ENCODE results near the gene CLPTM1L.
"Not testable (repeated sequence)": the region's sequence is repeated elsewhere in the genome, so short reads cannot be mapped to it uniquely, and the experiment has no call there.

CLPTM1L gene

DNA sequence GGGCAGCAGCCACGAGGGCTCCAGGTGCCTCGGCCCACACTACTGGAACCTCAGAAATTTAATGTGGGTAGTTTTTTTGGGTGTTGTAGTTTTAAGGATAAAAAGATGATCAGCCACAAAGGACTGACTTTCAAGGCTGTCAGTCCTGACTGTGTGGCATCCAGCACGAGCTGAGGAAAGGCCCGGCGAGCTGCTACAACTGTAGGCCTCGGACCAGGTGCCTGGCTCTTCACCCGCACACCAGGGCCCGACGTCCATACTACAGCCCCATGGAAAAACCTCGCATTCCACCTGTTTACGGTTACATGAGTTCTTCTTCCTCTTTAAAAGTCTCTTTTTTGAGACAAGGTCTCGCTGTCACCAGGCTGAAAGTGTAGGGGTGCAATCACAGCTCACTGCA, 2.6 kb downstream of the CLPTM1L start:
- in situ Hi-C loops (cut with MboI; ENCODE audit: low sequenced_read_pairs): no loop called here

DNA sequence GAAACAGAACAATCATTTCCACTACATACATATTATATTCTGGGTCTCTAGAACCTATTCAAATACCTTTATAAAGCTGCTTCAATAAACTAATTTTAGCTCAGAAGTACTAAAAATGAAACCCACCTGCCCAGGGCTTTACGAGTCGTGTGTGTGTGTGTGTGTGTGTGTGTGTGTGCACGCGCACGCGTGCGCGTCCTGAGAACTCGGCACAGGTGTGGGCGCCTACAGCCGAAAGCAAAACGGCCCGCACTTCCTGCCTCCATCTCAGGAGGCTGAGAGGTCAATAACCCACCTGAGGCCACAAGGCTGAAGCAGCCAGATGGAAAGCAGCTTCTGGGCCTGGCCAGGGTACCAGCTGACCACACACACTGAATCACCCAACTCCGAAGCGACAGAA, 3.0 kb downstream of the CLPTM1L start:
- in situ Hi-C loops (cut with MboI; ENCODE audit: low sequenced_read_pairs): no loop called here

- in situ Hi-C loops (cut with MboI; ENCODE audit: low sequenced_read_pairs): not testable (repeated sequence)
Measured at GRCh38 chr5:1339818-1340210, 5.1 kb downstream of the CLPTM1L start.

DNA sequence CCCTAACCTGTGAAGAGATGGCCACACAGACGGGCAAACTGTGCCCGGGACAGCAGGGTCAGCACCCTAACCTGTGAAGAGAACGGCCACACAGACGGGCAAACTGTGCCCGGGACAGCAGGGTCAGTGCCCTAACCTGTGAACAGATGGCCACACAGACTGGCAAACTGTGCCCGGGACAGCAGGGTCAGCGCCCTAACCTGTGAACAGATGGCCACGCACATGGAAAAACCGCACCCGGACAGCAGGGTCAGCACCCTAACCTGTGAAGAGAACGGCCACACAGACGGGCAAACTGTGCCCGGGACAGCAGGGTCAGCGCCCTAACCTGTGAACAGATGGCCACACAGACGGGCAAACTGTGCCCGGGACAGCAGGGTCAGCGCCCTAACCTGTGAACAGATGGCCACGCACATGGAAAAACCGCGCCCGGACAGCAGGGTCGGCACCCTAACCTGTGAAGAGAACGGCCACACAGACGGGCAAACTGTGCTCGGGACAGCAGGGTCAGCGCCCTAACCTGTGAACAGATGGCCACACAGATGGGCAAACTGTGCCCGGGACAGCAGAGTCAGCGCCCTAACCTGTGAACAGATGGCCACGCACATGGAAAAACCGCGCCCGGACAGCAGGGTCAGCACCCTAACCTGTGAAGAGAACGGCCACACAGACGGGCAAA, 5.6 kb downstream of the CLPTM1L start:
- in situ Hi-C loops (cut with MboI; ENCODE audit: low sequenced_read_pairs): not testable (repeated sequence)

GRCh38 chr5:1338506-1339070, 6.3 kb downstream of the CLPTM1L start:
- in situ Hi-C loops (cut with MboI; ENCODE audit: low sequenced_read_pairs): no loop called here

- in situ Hi-C loops (cut with MboI; ENCODE audit: low sequenced_read_pairs): no loop called here
Measured at GRCh38 chr5:1338196-1338490, 6.8 kb downstream of the CLPTM1L start.

DNA sequence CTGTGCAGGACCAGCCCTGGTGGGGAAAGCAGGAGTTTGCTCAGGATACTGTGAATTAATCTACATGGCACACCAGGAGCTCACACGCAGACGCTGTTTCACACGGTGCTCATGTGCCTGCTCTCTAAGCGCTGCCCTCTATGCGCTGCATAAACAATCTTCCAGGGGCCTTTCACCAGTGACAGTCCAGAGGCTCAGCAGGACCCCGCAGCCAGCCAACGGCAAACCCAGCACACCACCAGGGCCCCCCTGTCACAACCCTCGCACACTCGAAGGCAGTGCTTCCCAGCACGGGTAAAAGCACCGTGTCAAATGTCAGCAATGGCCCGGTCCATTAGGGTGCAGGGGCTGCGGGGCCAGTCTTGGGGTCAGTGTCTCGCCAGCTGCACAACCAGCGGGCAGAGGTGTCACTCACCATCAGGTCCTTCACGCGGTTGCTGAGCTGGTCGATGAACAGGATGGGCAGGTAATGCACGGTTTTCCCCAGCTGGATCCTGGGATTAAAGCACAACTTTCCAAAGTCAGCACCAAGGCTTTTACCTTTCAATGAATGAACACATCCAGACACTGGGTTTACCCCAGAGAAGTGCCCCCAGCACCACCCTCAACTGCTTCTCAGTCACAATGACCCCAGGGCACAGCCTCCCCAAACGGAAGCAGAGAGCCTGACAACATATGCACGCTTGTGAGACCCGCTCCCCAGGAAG, 7.3 kb downstream of the CLPTM1L start:
- in situ Hi-C loops (cut with MboI; ENCODE audit: low sequenced_read_pairs): no loop called here

GRCh38 chr5:1336749-1337488, 8.0 kb downstream of the CLPTM1L start:
- in situ Hi-C loops (cut with MboI; ENCODE audit: low sequenced_read_pairs): no loop called here

DNA sequence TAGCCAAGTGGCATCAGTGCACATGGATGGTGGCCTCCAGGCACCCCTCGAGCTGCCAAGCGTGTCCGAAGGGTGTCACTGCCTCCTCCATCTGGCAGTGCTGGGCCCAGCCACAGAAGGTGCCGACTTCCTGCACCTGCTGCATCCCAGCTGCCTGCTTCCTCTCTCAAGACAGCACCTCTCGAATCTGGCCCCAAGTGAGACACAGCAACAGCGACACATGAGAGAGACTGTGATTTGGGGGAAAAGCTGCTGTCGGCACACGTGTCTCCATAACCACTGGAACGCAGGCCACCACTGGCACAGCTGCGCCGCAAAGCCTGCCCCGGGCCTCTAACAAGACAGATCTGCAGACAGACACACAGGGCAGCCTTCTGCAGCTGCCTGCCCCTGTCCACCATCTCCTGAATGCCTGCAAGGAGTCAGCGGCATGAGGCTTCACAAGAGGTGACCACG, 8.8 kb downstream of the CLPTM1L start:
- in situ Hi-C loops (cut with MboI; ENCODE audit: low sequenced_read_pairs): no loop called here

- in situ Hi-C loops (cut with MboI; ENCODE audit: low sequenced_read_pairs): no loop called here
Measured at GRCh38 chr5:1335540-1336095, 9.3 kb downstream of the CLPTM1L start.

- in situ Hi-C loops (cut with MboI; ENCODE audit: low sequenced_read_pairs): no loop called here
Measured at GRCh38 chr5:1334831-1335539, 9.9 kb downstream of the CLPTM1L start.

DNA sequence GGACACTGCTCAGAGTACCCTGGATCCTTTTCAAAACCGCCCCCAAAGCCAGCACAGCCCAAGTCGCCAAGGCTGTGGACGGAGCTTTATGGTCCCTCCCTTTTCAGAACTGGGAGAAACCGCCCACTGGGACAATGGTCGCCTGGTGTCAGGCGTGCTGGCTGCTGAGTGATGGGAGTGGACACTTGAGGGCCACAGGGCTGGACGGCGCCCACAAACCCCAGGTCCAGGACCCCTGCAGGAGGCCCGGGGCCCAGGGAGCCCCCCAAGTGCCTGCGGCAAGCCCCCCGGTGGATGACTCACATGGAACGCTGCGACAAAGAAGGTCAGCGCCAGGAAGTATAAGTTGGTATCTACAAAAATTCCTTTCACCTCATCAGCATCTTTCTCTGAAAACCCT, 10.9 kb downstream of the CLPTM1L start:
- in situ Hi-C loops (cut with MboI; ENCODE audit: low sequenced_read_pairs): no loop called here

DNA sequence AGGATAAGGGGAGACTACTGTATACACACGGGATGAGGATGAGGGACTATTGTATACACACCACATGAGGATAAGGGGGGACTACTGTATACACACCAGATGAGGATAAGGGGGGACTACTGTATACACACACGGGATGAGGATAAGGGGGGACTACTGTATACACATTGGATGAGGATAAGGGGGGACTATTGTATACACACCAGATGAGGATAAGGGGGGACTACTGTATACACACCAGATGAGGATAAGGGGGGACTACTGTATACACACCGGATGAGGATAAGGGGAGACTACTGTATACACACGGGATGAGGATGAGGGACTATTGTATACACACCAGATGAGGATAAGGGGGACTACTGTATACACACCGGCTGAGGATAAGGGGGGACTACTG, 11.6 kb downstream of the CLPTM1L start:
- in situ Hi-C loops (cut with MboI; ENCODE audit: low sequenced_read_pairs): not testable (repeated sequence)

DNA sequence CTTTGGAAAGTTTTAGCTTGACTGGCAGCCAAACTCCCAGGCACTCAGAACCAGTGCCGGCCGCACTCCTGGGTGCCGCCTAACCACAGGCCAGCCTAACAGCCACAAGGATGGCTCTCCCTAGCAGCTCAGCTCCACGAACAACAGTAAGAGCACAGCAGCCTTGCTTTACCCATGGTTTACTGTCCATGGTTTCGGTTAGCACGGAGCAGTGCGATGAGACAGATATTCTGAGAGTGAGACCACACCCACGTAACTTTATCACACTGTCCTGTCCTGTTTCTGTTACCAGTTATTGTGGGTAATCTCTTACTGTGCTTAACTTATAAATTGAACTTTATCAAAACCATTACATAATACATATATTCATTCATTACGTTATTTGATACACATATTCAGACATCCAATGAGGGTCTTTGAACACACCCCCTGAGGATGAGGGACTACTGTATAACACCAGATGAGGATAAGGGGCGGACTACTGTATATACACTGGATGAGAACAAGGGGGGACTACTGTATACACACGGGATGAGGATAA, 12.4 kb downstream of the CLPTM1L start:
- in situ Hi-C loops (cut with MboI; ENCODE audit: low sequenced_read_pairs): no loop called here

DNA sequence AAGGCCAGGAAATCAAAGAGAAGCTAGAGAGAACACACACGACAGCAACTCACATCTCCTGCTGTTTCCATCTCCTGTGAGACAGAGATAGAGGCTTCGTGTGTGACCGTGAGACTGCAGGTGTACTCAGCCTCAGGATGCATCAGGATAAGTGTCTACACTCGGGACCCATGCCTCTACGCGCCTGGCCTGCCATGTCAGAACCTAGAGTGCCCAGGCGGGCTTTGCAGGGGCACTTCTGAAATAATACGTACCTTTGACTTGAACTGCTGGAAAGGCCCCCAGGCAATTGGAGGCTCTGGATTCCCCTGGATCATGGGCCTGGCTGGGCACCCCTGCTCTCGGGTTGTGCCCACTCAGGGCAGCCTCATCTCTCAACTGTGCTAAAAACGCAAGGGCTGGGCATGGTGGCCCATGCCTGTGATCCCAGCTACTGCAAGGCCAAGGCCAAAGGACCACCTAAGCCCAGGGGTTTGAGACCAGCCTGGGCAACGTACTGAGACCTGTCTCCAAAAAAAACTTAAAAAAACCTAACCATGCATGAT, 13.0 kb downstream of the CLPTM1L start:
- in situ Hi-C loops (cut with MboI; ENCODE audit: low sequenced_read_pairs): no loop called here

GRCh38 chr5:1330847-1331831, 13.8 kb downstream of the CLPTM1L start:
- in situ Hi-C loops (cut with MboI; ENCODE audit: low sequenced_read_pairs): no loop called here

DNA sequence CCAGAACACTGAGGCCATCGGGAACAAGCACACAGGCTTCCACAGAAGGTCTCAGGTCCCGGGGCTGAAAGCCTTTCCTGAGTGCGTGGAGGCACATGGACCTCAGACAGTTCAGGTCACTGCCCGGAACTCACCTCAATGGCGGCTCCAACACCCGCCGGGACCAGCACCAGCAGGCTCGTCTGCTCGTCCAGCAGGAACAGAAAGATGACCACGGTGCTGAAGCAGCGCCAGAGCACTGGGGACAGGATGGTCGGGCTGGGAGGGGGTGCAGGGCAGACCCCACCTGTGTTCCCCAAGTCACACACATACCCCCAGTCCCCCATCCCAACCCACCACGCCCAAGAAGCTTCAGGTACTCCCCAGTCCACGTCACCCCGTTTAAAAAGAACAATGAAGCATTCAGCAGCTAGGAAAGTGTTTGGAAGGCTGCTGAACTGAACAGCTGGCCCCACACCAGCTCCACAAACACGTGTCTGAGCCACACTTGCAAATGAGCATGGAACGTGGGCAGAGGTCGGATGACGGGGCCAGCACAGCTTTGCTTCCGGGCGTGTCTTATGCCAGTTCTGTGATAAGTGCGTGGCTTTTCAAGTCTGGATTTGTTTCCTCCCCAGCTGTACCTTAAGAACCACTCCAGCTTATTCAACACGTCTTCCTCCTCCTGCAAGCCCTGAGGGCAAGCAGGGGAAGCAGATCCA, 14.6 kb downstream of the CLPTM1L start:
- in situ Hi-C loops (cut with MboI; ENCODE audit: low sequenced_read_pairs): no loop called here

DNA sequence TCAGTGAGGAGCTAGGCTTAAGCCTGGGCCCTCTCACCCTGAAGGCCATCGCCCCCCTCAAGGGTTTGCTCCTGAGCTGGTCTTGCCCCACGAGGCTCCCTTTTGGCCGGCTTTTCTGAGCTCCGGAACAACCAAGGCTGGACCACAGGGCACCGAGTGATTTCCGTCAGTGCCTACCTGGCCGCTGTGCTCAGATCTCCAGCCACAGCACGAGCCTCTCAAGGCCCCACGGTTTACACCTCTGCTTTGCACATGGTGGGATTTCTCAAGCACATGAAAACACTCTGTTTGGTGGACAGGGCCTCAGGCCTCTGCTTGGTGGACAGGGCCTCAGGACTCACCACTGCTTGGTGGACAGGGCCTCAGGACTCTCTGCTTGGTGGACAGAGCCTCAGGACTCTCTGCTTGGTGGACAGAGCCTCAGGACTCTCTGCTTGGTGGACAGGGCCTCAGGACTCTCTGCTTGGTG, 15.8 kb downstream of the CLPTM1L start:
- in situ Hi-C loops (cut with MboI; ENCODE audit: low sequenced_read_pairs): no loop called here

Measured in HL-60/S4 treated with phorbol 12-myristate 13-acetate at 8.2 ng/mL for 4 days and 3 days (cell line).